CD8-positive, alpha-beta memory T cell (primary cell): ENCODE results near the gene OR13J1. TPM values are rescaled to one million over a fixed set of nuclear protein-coding genes. Genes with fewer than 3 reads are reported as not detected.
"Not testable (repeated sequence)": the region's sequence is repeated elsewhere in the genome, so short reads cannot be mapped to it uniquely, and the experiment has no call there.

Experiments
- CTCF ChIA-PET: fragments of 350-600 bp; sonication (Branson Sonifier 250); formaldehyde crosslinking; loops from one replicate; lab custom pipeline; 2021; ENCODE audit warnings: antibody characterized with exemption; lab: Charles Lee
- POLR2A ChIA-PET: fragments of 350-600 bp; sonication (Branson Sonifier 250); formaldehyde crosslinking; loops from one replicate; lab custom pipeline; 2021; ENCODE audit warnings: antibody characterized with exemption; lab: Charles Lee
- DNase-seq, 5 donors: peaks; one replicate each; pipeline versions ENCODE4 v3.0.0 to v3.0.0-alpha.2; 2020 to 2022; ENCODE audit warnings: mixed read lengths in 1 of 5
- H3K27ac ChIP-seq: one replicate; pipeline ENCODE4 v1.7.0; 2013; ENCODE audit warnings: low read depth, mild to moderate bottlenecking, low read length, moderate library complexity
- H3K27me3 ChIP-seq: 2 replicates; pipeline ENCODE4 v1.7.0; 2013; ENCODE audit warnings: low read length, mild to moderate bottlenecking; ENCODE audit not compliant: insufficient read depth, poor library complexity, severe bottlenecking
- H3K36me3 ChIP-seq: 2 replicates; pipeline ENCODE4 v1.7.0; 2013; ENCODE audit warnings: mild to moderate bottlenecking, low read length, moderate library complexity; ENCODE audit not compliant: insufficient read depth
- H3K4me1 ChIP-seq: 2 replicates; pipeline ENCODE4 v1.7.0; 2013; ENCODE audit warnings: mild to moderate bottlenecking, low read length, moderate library complexity; ENCODE audit not compliant: insufficient read depth
- H3K4me3 ChIP-seq: 2 replicates; pipeline ENCODE4 v1.7.0; 2013; ENCODE audit warnings: mild to moderate bottlenecking, low read length
- H3K9me3 ChIP-seq: 2 replicates; pipeline ENCODE4 v1.7.0; 2013; ENCODE audit warnings: mild to moderate bottlenecking, low read length
- H3K27ac Mint-ChIP-seq, 8 donors: one replicate each; pipeline ENCODE4 v1.8.0; 2020 to 2021; ENCODE audit warnings: mixed read lengths in 8 of 8, mild to moderate bottlenecking in 6 of 8, inconsistent platforms in 3 of 8, moderate library complexity in 3 of 8
- H3K27me3 Mint-ChIP-seq, 2 donors: one replicate each; pipeline ENCODE4 v1.8.0; 2020 to 2021; ENCODE audit warnings: mixed read lengths in 2 of 2, mild to moderate bottlenecking in 1 of 2, moderate library complexity in 1 of 2
- H3K36me3 Mint-ChIP-seq, 3 donors: one replicate each; pipeline ENCODE4 v1.8.0; 2020 to 2021; ENCODE audit warnings: mixed read lengths in 3 of 3, inconsistent platforms in 1 of 3, mild to moderate bottlenecking in 1 of 3
- H3K4me1 Mint-ChIP-seq, 3 donors: one replicate each; pipeline ENCODE4 v1.8.0; 2020 to 2021; ENCODE audit warnings: mixed read lengths in 3 of 3, inconsistent platforms in 1 of 3, mild to moderate bottlenecking in 1 of 3
- H3K4me3 Mint-ChIP-seq, 7 donors: one replicate each; pipeline ENCODE4 v1.8.0; 2020 to 2021; ENCODE audit warnings: mixed read lengths in 7 of 7, mild to moderate bottlenecking in 6 of 7, moderate library complexity in 4 of 7, inconsistent platforms in 2 of 7
- H3K9me3 Mint-ChIP-seq, 5 donors: one replicate each; pipeline ENCODE4 v1.8.0; 2020 to 2022; ENCODE audit warnings: mixed read lengths in 5 of 5, mild to moderate bottlenecking in 3 of 5, moderate library complexity in 2 of 5, inconsistent platforms in 1 of 5
- polyA plus RNA-seq: library from polyadenylated mRNA; unstranded; fragments of 300-500 nt; fragmentation: Illumina TruSeq; gene quantifications from one replicate; pipeline ENCODE4 v1.2.3, GENCODE V29; 2021
- total RNA-seq, 2 experiments: library from RNA; stranded (reverse); gene quantifications; one replicate each; pipeline ENCODE4 v1.2.3, GENCODE V29; 2021

Gene OR13J1, protein sequence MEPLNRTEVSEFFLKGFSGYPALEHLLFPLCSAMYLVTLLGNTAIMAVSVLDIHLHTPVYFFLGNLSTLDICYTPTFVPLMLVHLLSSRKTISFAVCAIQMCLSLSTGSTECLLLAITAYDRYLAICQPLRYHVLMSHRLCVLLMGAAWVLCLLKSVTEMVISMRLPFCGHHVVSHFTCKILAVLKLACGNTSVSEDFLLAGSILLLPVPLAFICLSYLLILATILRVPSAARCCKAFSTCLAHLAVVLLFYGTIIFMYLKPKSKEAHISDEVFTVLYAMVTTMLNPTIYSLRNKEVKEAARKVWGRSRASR
- total RNA-seq (not detected), polyA plus RNA-seq (not detected)

DNA sequence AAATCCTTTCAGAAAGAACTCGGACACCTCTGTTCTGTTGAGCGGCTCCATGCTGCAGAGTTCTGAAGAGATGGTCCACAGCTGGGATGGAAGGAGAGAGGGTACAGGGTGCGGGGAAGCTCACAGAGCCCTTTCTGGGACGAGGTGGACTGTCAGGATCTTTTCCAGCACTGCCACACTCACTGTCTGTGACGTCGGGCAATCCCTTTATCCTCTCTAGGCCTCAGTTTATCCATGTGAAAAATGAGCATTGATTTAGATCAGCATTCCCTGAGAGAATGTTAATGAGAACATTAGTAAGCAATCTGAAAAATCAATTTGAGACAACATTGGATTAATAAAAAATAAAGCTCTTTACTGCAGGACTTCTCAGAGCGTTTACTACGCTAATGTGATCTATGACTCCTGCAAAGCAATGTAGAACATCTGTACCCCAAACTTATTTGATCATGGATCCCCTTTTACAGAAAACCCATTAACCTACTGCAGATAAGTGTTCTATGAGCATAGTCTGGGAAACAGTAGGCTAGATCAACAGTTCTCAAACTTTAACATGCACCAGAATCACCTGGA is at the start of gene OR13J1:
Gene OR13J1 (minus strand): TSS at position 51 of the 573 bp plus-strand sequence. CDS start 0 bp downstream, at position 51.
- Histone ChIP-seq H3K4me3 (no peak within 1 kb of the TSS), H3K4me1 (no peaks in the 10 kb centered on the region), H3K27me3 (no peaks in the 10 kb centered on the region), H3K27ac (no peak within 1 kb of the TSS), H3K9me3 (no peaks in the 10 kb centered on the region), H3K36me3 (no peaks in the 10 kb centered on the region)
- H3K9me3 Mint-ChIP-seq: no peaks in the 10 kb centered on the region
- ChIA-PET CTCF (no interaction called here), POLR2A (no interaction called here)
- no peak within 1 kb of the TSS for H3K27ac Mint-ChIP-seq
- H3K4me1 Mint-ChIP-seq: no peaks in the 10 kb centered on the region
- no peak for DNase-seq
- peaks cover 3 to 16% of the 10 kb centered on the region in 2 donors for H3K27me3 Mint-ChIP-seq
- H3K36me3 Mint-ChIP-seq: no peaks in the 10 kb centered on the region
- H3K4me3 Mint-ChIP-seq: no peak within 1 kb of the TSS

DNA sequence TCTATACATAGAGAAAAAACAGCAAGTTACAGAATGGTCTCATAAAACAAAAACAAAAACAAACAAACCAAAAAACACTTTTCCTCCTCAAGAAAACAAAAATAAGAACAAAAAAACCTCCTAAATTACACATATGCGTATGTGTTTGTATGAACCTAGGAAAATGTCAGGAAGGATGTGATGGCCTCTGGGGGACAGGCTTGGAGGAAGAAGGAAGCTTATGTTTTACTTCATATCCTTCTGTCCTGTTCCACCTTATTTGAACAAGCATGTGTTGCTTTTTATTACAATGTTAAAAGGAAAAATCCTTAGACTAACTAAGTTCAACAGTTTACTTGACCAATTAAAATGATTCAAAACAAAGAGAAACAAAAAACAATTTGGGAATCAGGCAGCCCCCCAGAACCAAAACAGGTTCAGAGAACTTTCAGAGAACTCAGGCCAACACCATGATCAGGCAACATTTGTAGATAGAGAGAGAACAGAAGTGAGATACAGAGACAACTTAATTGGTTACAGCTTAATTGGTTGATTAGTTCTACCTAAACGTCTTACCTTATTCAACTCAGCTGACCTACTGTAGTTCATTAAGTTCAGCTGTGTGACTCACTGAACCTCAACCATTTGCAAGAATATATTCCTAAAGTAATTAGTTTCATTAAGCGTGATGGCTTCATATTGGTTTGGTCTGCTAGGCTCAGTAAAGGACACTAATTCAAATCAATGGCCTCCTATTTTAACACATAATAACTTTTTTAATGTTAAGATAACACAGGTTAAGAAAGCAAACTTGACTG is 49.2 kb upstream of the OR13J1 start:
- H3K4me3 Mint-ChIP-seq: no peak overlapping the region
- H3K9me3 Mint-ChIP-seq: no peaks in the 10 kb centered on the region
- CTCF ChIA-PET: no interaction called here
- no peak for DNase-seq
- POLR2A ChIA-PET: no interaction called here
- H3K27ac ChIP-seq: no peak overlapping the region
- H3K4me1 ChIP-seq: no peaks in the 10 kb centered on the region
- peaks cover 0 to 3% (median 0%) of the 10 kb centered on the region in 3 donors for H3K4me1 Mint-ChIP-seq
- H3K36me3 Mint-ChIP-seq: no peaks in the 10 kb centered on the region
- H3K27me3 Mint-ChIP-seq: no peaks in the 10 kb centered on the region
- peak overlapping the region in 1 of 8 donors; percentile 47 for H3K27ac Mint-ChIP-seq
- H3K36me3 ChIP-seq: no peaks in the 10 kb centered on the region
- no peaks in the 10 kb centered on the region for H3K9me3 ChIP-seq
- no peaks in the 10 kb centered on the region for H3K27me3 ChIP-seq
- no peak overlapping the region for H3K4me3 ChIP-seq

- ChIA-PET POLR2A (no interaction called here), CTCF (interaction anchor here (0.7 to 1.4 kb wide), 2 partner anchors 15 to 927 kb away, joined by 3 to 4 read pairs; no protein-coding TSS in a partner anchor)
Observed at GRCh38 chr9:35918780-35919179, 48.6 kb upstream of the OR13J1 start.

GRCh38 chr9:35917261-35917660 is 47.1 kb upstream of the OR13J1 start:
- no peak overlapping the region for H3K4me3 Mint-ChIP-seq
- CTCF ChIA-PET: interaction anchor here (1.4 kb wide), 1 partner anchor 14 kb away, joined by 3 read pairs; no protein-coding TSS in a partner anchor

More at GRCh38 chr9:35918780-35919179, 48.6 kb upstream of the OR13J1 start:
- Mint-ChIP-seq H3K27me3 (no peaks in the 10 kb centered on the region), H3K27ac (peak overlapping the region in 2 of 8 donors; percentile 47 to 51), H3K9me3 (no peaks in the 10 kb centered on the region), H3K36me3 (no peaks in the 10 kb centered on the region), H3K4me1 (peaks cover 0 to 3% (median 0%) of the 10 kb centered on the region in 3 donors), H3K4me3 (no peak overlapping the region)
- no peaks in the 10 kb centered on the region for H3K9me3 ChIP-seq
- no peak overlapping the region for H3K27ac ChIP-seq
- H3K4me1 ChIP-seq: no peaks in the 10 kb centered on the region
- H3K36me3 ChIP-seq: no peaks in the 10 kb centered on the region
- DNase-seq: no peak
- H3K27me3 ChIP-seq: no peaks in the 10 kb centered on the region
- H3K4me3 ChIP-seq: no peak overlapping the region

DNA sequence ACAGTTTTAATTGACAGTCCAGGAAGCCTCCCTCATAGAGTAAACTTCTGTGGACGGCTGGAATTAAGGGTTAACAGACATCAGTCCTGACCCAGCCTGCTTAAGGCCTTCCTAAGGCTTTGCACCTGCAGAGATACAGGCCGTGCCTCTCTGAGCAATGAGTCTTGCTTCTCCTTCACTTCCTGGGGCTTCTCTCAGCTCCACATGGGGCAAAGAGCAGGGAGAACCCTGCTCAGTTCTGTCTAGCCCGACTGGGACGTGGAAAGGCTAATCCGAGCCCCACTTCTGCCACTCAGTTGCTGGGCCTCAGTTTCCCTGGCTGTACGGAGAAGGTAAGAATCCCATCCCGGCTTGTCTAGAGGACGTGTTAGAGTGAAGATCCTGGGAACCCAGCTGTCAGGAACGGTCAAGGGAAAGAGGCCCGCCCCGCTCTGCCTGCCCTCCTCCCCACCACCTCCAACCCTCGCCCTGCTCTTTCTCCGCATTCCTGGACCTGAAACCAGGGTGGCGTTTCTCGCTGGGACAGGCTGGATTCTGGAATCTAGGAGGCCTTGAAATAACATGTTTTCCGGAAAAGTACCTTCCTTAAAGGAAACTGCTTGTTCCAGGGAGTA is 45.6 kb upstream of the OR13J1 start:
- peaks cover 13 to 19% (median 13%) of the 10 kb centered on the region in 3 donors for H3K4me1 Mint-ChIP-seq
- CTCF ChIA-PET: no interaction called here
- no peaks in the 10 kb centered on the region for H3K27me3 Mint-ChIP-seq

More at GRCh38 chr9:35917261-35917660, 47.1 kb upstream of the OR13J1 start:
- Mint-ChIP-seq H3K27ac (peak overlapping the region in 1 of 8 donors; percentile 72), H3K36me3 (no peaks in the 10 kb centered on the region), H3K9me3 (no peaks in the 10 kb centered on the region), H3K4me1 (peaks cover 0 to 6% (median 3%) of the 10 kb centered on the region in 3 donors), H3K27me3 (no peaks in the 10 kb centered on the region)
- no peaks in the 10 kb centered on the region for H3K27me3 ChIP-seq
- no peaks in the 10 kb centered on the region for H3K9me3 ChIP-seq
- DNase-seq: no peak
- H3K27ac ChIP-seq: no peak overlapping the region
- no peak overlapping the region for H3K4me3 ChIP-seq
- H3K4me1 ChIP-seq: peaks cover 6% of the 10 kb centered on the region
- POLR2A ChIA-PET: no interaction called here
- no peaks in the 10 kb centered on the region for H3K36me3 ChIP-seq

GRCh38 chr9:35914301-35914807 is 44.2 kb upstream of the OR13J1 start:
- Mint-ChIP-seq H3K27me3 (no peaks in the 10 kb centered on the region), H3K36me3 (no peaks in the 10 kb centered on the region), H3K4me1 (peaks cover 20 to 33% (median 22%) of the 10 kb centered on the region in 3 donors), H3K4me3 (no peak overlapping the region), H3K9me3 (no peaks in the 10 kb centered on the region), H3K27ac (no peak overlapping the region)
- POLR2A ChIA-PET: no interaction called here
- Histone ChIP-seq H3K27ac (peak overlapping the region; percentile 38), H3K27me3 (no peaks in the 10 kb centered on the region), H3K4me1 (peaks cover 33% of the 10 kb centered on the region), H3K36me3 (no peaks in the 10 kb centered on the region), H3K9me3 (no peaks in the 10 kb centered on the region), H3K4me3 (no peak overlapping the region)
- peak in 2 of 5 donors; percentile 15 to 26 for DNase-seq
- CTCF ChIA-PET: no interaction called here

More for the DNA sequence above, 45.6 kb upstream of the OR13J1 start:
- Histone ChIP-seq H3K36me3 (no peaks in the 10 kb centered on the region), H3K9me3 (no peaks in the 10 kb centered on the region), H3K4me3 (no peak overlapping the region), H3K27ac (no peak overlapping the region), H3K27me3 (no peaks in the 10 kb centered on the region), H3K4me1 (peaks cover 19% of the 10 kb centered on the region)
- POLR2A ChIA-PET: no interaction called here
- H3K4me3 Mint-ChIP-seq: peak overlapping the region in 1 of 7 donors; percentile 48
- no peak overlapping the region for H3K27ac Mint-ChIP-seq
- no peaks in the 10 kb centered on the region for H3K36me3 Mint-ChIP-seq
- no peak for DNase-seq
- no peaks in the 10 kb centered on the region for H3K9me3 Mint-ChIP-seq

GRCh38 chr9:35913429-35913828 is 43.2 kb upstream of the OR13J1 start:
- DNase-seq, H3K9me3 Mint-ChIP-seq, H3K4me3 ChIP-seq, H3K36me3 Mint-ChIP-seq, H3K4me3 Mint-ChIP-seq, H3K9me3 ChIP-seq, H3K27me3 ChIP-seq, H3K27me3 Mint-ChIP-seq, CTCF ChIA-PET, H3K36me3 ChIP-seq, POLR2A ChIA-PET, H3K27ac ChIP-seq, H3K27ac Mint-ChIP-seq: not testable (repeated sequence)
- H3K4me1 ChIP-seq: peaks cover 42% of the 10 kb centered on the region
- peaks cover 26 to 40% (median 30%) of the 10 kb centered on the region in 3 donors for H3K4me1 Mint-ChIP-seq
